Right cardiac atrium (tissue), 5 donors: ENCODE results near the gene FUT3. TPM values are rescaled to one million over a fixed set of nuclear protein-coding genes. Genes with fewer than 3 reads are reported as not detected.

Experiments used
- ATAC-seq, 2 donors: fragments of 200-7000 bp; cut with Tn5 transposase; one replicate each; pipeline versions ENCODE4 v1.8.0 to v1.9.1; 2020; ENCODE audit warnings: moderate library complexity in 2 of 2, mild to moderate bottlenecking in 1 of 2
- DNase-seq, 3 donors: peaks; one replicate each; pipeline ENCODE4 v3.0.0-alpha.2; 2020
- H3K27ac ChIP-seq: one replicate; pipeline ENCODE4 v1.5.1; 2013; ENCODE audit warnings: mild to moderate bottlenecking, low read length, control low read depth, moderate library complexity
- H3K27me3 ChIP-seq: one replicate; pipeline ENCODE4 v1.6.1; 2013; ENCODE audit not compliant: control insufficient read depth, insufficient read depth
- H3K4me1 ChIP-seq: one replicate; pipeline ENCODE4 v1.6.1; 2013; ENCODE audit warnings: low read length; ENCODE audit not compliant: control insufficient read depth, insufficient read depth
- H3K4me3 ChIP-seq: one replicate; pipeline ENCODE4 v1.5.1; 2013; ENCODE audit warnings: low read length, control low read depth
- H3K9me3 ChIP-seq: one replicate; pipeline ENCODE4 v1.6.1; 2013; ENCODE audit warnings: low read length; ENCODE audit not compliant: control insufficient read depth
- WGBS: extraction: QIAGEN DNeasy Blood & Tissue Kit; methylation state at CpG from one replicate; pipeline ENCODE4 v1.1.7; 2013; 5-methylcytosine and 5-hydroxymethylcytosine counted together
- intact Hi-C, 4 donors: fragments of 100-400 bp; cut with DNase I; formaldehyde crosslinking; loops; one replicate each; pipeline versions ENCODE4 v1.11.0 to v1.14.0; 2022 to 2023
- polyA plus RNA-seq: library from polyadenylated mRNA; stranded (reverse); fragments of 200-250 nt; gene quantifications from one replicate; pipeline ENCODE4 v1.2.3, GENCODE V29; 2013
- total RNA-seq, 4 donors: library from RNA; stranded (reverse); fragmentation: NEBNext Ultra II Directional; extraction: Animal tissue kit (Norgen Biotek cat#: 25700); gene quantifications; one replicate each; pipeline ENCODE4 v1.2.1, GENCODE V29; 2021
- donor health status: healthy with polysubstance abuse.
- donor health status: DM: no; HTN: yes; CAD: no.
- donor health status: DM: no; HTN: no; CAD: no.
- donor health status: DM: no; HTN: yes; CAD: no; lungs with severe emphysema.
- donor health status: DM: yes; HTN: yes; CAD: no.

FUT3 gene
- total and polyA plus RNA-seq, 5 donors = not detected

GRCh38 chr19:5821521-5822180, 29.6 kb downstream of the FUT3 start:
- Histone ChIP-seq H3K4me1 (no peaks in the 10 kb centered on the region), H3K9me3 (no peaks in the 10 kb centered on the region), H3K4me3 (no peak overlapping the region), H3K27me3 (no peaks in the 10 kb centered on the region), H3K27ac (no peak overlapping the region)
- 63% methylated on average over 8 of the region's 8 CpGs for WGBS
- ATAC-seq (no peak), DNase-seq (no peak)
- intact Hi-C loops = loop anchor here in 2 of 4 donors (10.0 kb wide), 1 partner anchor 63 kb away; no protein-coding TSS in a partner anchor

DNA sequence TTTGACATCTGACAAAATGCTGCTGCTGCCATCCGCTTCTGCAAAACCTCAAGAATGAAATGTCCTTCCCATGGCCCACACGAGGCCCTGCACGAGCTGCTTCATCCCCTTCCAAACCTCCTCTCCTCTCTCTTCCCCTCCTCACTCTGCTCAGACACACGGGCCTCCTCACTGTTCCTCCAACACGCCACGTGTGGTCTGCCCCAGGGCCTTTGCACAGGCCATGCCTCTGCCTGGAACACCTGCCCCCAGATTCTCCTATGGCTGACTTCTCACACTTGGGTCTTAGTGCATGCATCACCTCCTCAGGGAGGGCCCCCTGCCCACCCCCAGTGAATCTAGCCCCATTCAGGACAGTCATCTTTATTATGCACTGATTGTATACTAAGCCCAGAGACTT, 30.5 kb downstream of the FUT3 start:
- intact Hi-C loops = loop anchor here in 2 of 4 donors (10.0 kb wide), 1 partner anchor 64 kb away; no protein-coding TSS in a partner anchor

GRCh38 chr19:5818594-5818993, 32.7 kb downstream of the FUT3 start:
- H3K4me3 ChIP-seq = no peak overlapping the region
- H3K27ac ChIP-seq = no peak overlapping the region
- DNase-seq (no peak), ATAC-seq (no peak)
- WGBS = 79% methylated on average over 10 of the region's 10 CpGs
- intact Hi-C loops = no loop called here
- no peaks in the 10 kb centered on the region for H3K4me1 ChIP-seq
- H3K27me3 ChIP-seq = no peaks in the 10 kb centered on the region
- H3K9me3 ChIP-seq = no peaks in the 10 kb centered on the region

More for the DNA sequence above, 30.5 kb downstream of the FUT3 start:
- no peaks in the 10 kb centered on the region for H3K9me3 ChIP-seq
- WGBS = 52% methylated on average over 6 of the region's 6 CpGs
- DNase-seq (no peak), ATAC-seq (no peak)
- H3K4me1 ChIP-seq = no peaks in the 10 kb centered on the region
- H3K4me3 ChIP-seq = no peak overlapping the region
- H3K27me3 ChIP-seq = no peaks in the 10 kb centered on the region
- no peak overlapping the region for H3K27ac ChIP-seq

- no peaks in the 10 kb centered on the region for H3K4me1 ChIP-seq
- DNase-seq = no peak
- no peak overlapping the region for H3K4me3 ChIP-seq
- no peak overlapping the region for H3K27ac ChIP-seq
- no peak for ATAC-seq
- intact Hi-C loops = no loop called here
- WGBS = 97% methylated on average over 2 of the region's 2 CpGs
- H3K9me3 ChIP-seq = no peaks in the 10 kb centered on the region
- no peaks in the 10 kb centered on the region for H3K27me3 ChIP-seq
These were observed 34.0 kb downstream of the FUT3 start for GRCh38 chr19:5817218-5817617.

GRCh38 chr19:5814852-5815246, 36.4 kb downstream of the FUT3 start:
- no peak for DNase-seq
- no peak overlapping the region for H3K4me3 ChIP-seq
- intact Hi-C loops = no loop called here
- no peaks in the 10 kb centered on the region for H3K27me3 ChIP-seq
- no peaks in the 10 kb centered on the region for H3K9me3 ChIP-seq
- 68% methylated on average over 11 of the region's 11 CpGs for WGBS
- H3K27ac ChIP-seq = no peak overlapping the region
- peak; percentile 10 to 31 for ATAC-seq
- no peaks in the 10 kb centered on the region for H3K4me1 ChIP-seq

DNA sequence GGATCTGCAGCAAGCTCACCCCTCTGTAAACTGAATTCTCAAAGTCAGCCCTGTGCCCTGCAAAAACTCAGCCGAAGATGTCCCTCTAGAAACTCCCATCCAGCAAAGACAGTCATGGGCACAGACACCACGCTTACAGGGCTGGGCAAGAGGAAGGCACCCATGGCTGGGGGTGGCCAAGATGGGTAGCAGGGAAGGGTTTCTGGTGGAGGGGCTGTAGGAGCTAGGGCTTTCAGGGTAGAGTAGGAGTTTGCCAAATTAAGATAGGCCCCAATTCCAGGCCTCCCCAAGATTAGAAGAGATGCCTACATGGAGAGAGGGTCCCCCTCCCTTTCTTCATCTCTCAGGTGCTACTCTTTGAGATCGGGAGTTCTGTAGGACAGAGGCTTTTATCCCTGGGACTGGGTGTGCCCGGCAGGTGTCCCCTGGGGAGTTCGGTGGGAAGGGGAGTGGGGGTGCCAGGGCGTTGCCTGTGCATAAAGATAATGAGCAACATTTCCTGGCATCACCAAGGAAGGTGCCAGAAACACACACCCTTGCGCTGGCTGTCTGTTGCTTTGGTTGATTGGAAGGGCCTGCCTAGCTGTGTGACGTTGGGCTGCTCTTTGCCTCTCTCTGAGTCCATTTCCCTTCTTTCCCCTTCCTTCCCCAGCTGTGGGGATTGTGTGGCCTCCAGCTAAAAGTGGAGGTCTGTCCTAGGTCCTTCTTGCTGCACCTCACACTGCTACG, 37.0 kb downstream of the FUT3 start:
- DNase-seq (no peak), ATAC-seq (no peak)
- no peak overlapping the region for H3K27ac ChIP-seq
- intact Hi-C loops = no loop called here
- H3K4me3 ChIP-seq = no peak overlapping the region
- no peaks in the 10 kb centered on the region for H3K9me3 ChIP-seq
- WGBS = 71% methylated on average over 9 of the region's 9 CpGs
- H3K4me1 ChIP-seq = no peaks in the 10 kb centered on the region
- no peaks in the 10 kb centered on the region for H3K27me3 ChIP-seq

GRCh38 chr19:5811117-5811516, 40.1 kb downstream of the FUT3 start:
- Histone ChIP-seq H3K4me1 (no peaks in the 10 kb centered on the region), H3K4me3 (no peak overlapping the region), H3K27me3 (no peaks in the 10 kb centered on the region), H3K9me3 (no peaks in the 10 kb centered on the region), H3K27ac (no peak overlapping the region)
- DNase-seq = no peak
- ATAC-seq = no peak
- WGBS = 88% methylated on average over 4 of the region's 4 CpGs
- intact Hi-C loops = no loop called here

- Histone ChIP-seq H3K9me3 (no peaks in the 10 kb centered on the region), H3K4me1 (no peaks in the 10 kb centered on the region), H3K4me3 (no peak overlapping the region), H3K27ac (no peak overlapping the region), H3K27me3 (no peaks in the 10 kb centered on the region)
- ATAC-seq = no peak
- 80% methylated on average over 10 of the region's 10 CpGs for WGBS
- peak in 1 of 3 donors; percentile 28 for DNase-seq
- intact Hi-C loops = loop anchor here in 2 of 4 donors (5.0 to 10.0 kb wide), 3 partner anchors 83 to 205 kb away; no protein-coding TSS in a partner anchor
These were observed 41.8 kb downstream of the FUT3 start for GRCh38 chr19:5809469-5809868.

- DNase-seq = no peak
- intact Hi-C loops = loop anchor here in 2 of 4 donors (5.0 to 10.0 kb wide), 3 partner anchors 83 to 206 kb away; no protein-coding TSS in a partner anchor
- Histone ChIP-seq H3K4me1 (no peaks in the 10 kb centered on the region), H3K27me3 (no peaks in the 10 kb centered on the region), H3K27ac (no peak overlapping the region), H3K9me3 (no peaks in the 10 kb centered on the region), H3K4me3 (no peak overlapping the region)
- no peak for ATAC-seq
- WGBS = 87% methylated on average over 9 of the region's 9 CpGs
These were observed 42.2 kb downstream of the FUT3 start for GRCh38 chr19:5809053-5809452.

DNA sequence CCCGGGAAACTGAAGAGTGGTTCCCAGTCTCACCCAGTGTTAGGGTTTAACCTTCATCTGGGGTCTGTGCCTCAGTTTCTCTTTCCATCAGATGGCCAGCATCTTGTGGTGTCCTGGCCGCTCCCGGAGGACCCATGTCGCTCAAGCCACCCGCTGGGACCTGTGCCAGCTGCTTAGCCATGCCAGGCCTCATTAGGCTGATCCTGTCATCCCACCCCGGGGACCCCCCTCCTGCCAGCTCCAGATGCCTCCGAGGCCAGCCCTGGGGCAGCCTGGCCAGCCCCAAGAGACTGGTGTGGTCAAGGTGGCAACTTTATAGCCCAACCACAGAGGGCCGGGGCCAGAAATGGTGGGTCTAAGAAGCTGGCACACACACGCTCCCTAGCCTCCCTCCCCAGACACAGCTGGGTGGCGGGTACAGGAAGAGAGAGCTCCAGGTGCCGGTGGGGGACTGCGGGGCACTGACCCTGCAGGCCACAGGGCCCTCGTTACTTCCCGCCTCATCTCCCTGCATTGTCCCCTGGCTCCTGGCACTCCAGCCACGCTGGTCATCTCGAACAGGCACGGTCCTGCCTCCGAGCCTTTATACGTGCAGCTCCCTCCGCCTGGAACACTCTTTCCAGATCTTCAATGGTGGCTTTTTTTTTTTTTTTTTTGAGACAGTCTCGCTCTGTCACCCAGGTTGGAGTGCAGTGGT, 43.0 kb downstream of the FUT3 start:
- Histone ChIP-seq H3K27me3 (no peaks in the 10 kb centered on the region), H3K27ac (no peak overlapping the region), H3K4me3 (no peak overlapping the region), H3K9me3 (no peaks in the 10 kb centered on the region), H3K4me1 (no peaks in the 10 kb centered on the region)
- intact Hi-C loops = loop anchor here in 2 of 4 donors (5.0 to 10.0 kb wide), 3 partner anchors 84 to 207 kb away; no protein-coding TSS in a partner anchor
- WGBS = 79% methylated on average over 21 of the region's 21 CpGs
- DNase-seq (peak in 1 of 3 donors; percentile 65), ATAC-seq (no peak)

GRCh38 chr19:5806905-5807304, 44.3 kb downstream of the FUT3 start:
- H3K9me3 ChIP-seq = no peaks in the 10 kb centered on the region
- H3K27ac ChIP-seq = no peak overlapping the region
- intact Hi-C loops = loop anchor here in 2 of 4 donors (5.0 to 10.0 kb wide), 3 partner anchors 85 to 208 kb away; no protein-coding TSS in a partner anchor
- no peak for ATAC-seq
- WGBS = 91% methylated on average over 5 of the region's 5 CpGs
- no peak for DNase-seq
- H3K4me3 ChIP-seq = no peak overlapping the region
- H3K4me1 ChIP-seq = no peaks in the 10 kb centered on the region
- no peaks in the 10 kb centered on the region for H3K27me3 ChIP-seq
